Stimulated activated naive CD8-positive, alpha-beta T cell treated with anti-CD3 and anti-CD28 coated beads, Interleukin-15, amount 100 ng/mL, for 72 hours (primary cell): Measurements from ENCODE around the gene RAP1GAP2.

ENCODE experiments used
- ATAC-seq: fragments of 150-1000 bp; cut with Tn5 transposase; 2 replicates; pipeline ENCODE4 v1.10.0; 2021; ENCODE audit warnings: mild to moderate bottlenecking, moderate library complexity
- DNase-seq, 2 donors: peaks; one replicate each; pipeline ENCODE4 v3.0.0; 2021 to 2022
- H3K27ac Mint-ChIP-seq, 2 donors: one replicate each; pipeline ENCODE4 v1.8.0; 2022; ENCODE audit warnings: mild to moderate bottlenecking in 2 of 2, mixed read lengths in 2 of 2, moderate library complexity in 2 of 2
- H3K27me3 Mint-ChIP-seq: one replicate; pipeline ENCODE4 v1.8.0; 2022; ENCODE audit warnings: mixed read lengths
- H3K4me1 Mint-ChIP-seq: one replicate; pipeline ENCODE4 v1.8.0; 2022; ENCODE audit warnings: mild to moderate bottlenecking, mixed read lengths
- H3K4me3 Mint-ChIP-seq, 2 donors: one replicate each; pipeline ENCODE4 v1.8.0; 2022; ENCODE audit warnings: mild to moderate bottlenecking in 2 of 2, mixed read lengths in 2 of 2, moderate library complexity in 1 of 2
- H3K9me3 Mint-ChIP-seq, 2 donors: one replicate each; pipeline ENCODE4 v1.8.0; 2022; ENCODE audit warnings: mixed read lengths in 2 of 2

The RAP1GAP2 gene

GRCh38 chr17:3032258-3033247, 236.3 kb downstream of the RAP1GAP2 start:
- ATAC-seq (no peak), DNase-seq (no peak)
- Mint-ChIP-seq H3K27ac (no peak overlapping the region), H3K9me3 (no peaks in the 10 kb centered on the region), H3K4me3 (no peak overlapping the region), H3K4me1 (no peaks in the 10 kb centered on the region), H3K27me3 (no peaks in the 10 kb centered on the region)

DNA sequence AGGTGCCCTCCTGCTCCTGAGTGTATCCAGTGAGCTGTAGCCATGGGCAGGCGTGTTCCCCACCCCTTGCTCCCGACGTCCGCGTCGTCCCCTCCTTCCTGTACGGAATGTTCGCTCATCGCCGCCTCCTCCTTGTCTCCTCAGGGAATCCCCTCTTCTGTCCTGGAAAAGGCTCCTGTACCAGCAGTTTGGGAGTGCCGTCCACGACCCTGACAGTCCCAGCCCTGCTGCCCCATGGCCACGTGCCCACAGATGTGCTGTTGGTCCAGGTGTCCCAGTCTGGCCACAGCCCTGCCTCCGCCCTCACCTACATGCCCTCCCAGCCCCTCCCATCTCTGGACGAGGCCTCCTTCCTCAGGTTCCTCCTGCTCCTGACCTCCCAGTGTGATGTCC, 237.0 kb downstream of the RAP1GAP2 start:
- H3K27me3 Mint-ChIP-seq, result no peaks in the 10 kb centered on the region
- ATAC-seq (no peak), DNase-seq (no peak)
- H3K9me3 Mint-ChIP-seq, result no peaks in the 10 kb centered on the region
- H3K27ac Mint-ChIP-seq, result no peak overlapping the region
- no peaks in the 10 kb centered on the region for H3K4me1 Mint-ChIP-seq
- H3K4me3 Mint-ChIP-seq, result no peak overlapping the region

DNA sequence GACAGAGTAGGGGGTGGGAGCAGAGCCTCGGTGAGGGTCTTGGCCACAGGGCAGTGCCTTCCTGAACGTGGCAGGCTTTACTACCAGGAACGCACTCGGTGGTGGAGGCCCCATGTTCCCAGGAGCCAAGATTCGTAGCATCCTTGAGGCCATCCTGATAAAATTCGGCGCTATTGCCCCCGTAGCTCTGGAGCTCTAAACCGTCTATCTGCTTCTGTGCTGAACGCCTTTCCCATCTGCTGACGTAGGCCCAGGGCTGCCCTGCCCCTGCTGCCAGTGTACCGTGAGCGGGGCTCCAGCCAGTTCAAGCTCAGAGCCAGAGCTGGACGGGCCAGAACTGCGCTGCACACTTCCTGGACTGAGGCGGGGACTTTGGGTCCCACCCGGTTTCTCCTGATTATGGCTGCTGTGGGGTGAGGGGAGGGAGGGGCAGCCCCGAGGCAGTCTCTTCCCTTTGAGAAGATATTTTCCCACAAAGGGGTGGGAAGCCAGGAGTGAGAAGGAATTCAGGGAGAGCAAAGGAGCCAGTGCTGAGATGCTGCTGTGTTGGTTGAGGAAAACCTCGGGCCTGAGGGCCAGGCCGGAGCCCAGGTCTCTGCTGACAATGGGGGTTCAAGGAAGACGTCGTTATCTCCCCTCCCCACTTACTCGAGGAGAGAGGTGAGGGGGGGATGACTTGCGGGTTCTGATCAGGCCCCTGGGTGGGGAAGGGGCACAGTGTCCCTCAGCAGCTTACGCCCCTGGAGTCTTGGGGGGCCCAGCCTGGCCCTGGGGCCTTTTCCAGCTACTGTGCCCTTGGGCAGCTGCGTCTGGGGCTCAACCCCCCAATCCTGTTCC, 237.7 kb downstream of the RAP1GAP2 start:
- DNase-seq, result no peak
- H3K4me3 Mint-ChIP-seq, result no peak overlapping the region
- H3K9me3 Mint-ChIP-seq, result no peaks in the 10 kb centered on the region
- H3K27ac Mint-ChIP-seq, result no peak overlapping the region
- no peak for ATAC-seq
- H3K4me1 Mint-ChIP-seq, result no peaks in the 10 kb centered on the region
- peaks cover 4% of the 10 kb centered on the region for H3K27me3 Mint-ChIP-seq

- ATAC-seq, result no peak
- DNase-seq, result no peak
- Mint-ChIP-seq H3K9me3 (no peaks in the 10 kb centered on the region), H3K4me3 (no peak overlapping the region), H3K27me3 (peaks cover 8% of the 10 kb centered on the region), H3K4me1 (no peaks in the 10 kb centered on the region), H3K27ac (no peak overlapping the region)
Measured at GRCh38 chr17:3034578-3034920, 238.3 kb downstream of the RAP1GAP2 start.

DNA sequence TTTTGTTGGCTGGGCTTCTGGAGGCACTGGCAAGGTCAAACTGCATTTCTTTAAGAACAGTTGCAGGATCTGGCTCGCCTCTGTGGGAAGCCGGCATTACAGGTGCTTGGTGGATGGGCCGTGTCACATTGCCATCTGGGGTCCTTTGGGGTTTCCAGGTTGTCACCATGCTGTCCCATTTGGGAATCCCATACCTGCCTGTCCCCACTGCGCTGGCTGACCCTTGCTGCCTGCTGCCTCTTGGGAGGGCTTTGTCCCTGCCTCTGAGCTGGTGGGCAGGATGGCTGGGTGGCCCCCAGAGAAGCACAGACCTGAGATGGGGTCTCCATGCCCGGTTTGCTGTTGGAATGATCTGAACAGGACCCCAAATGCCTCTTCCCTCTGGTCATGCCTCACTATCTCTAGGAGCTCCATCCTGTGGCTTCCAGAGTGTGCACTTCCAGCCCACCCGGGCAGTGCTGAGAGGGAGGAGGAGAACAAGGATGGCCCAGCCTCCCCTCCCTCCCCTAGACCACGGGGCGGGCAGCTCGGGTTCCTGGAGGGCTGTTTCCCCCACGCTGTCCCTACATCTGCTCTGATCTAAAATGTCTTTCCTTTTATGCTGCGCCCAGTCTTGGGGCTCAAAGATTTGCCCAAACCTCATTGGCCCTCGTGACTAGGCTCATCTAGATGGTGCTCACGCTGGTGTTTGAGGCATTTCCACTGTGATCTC, 239.2 kb downstream of the RAP1GAP2 start:
- Mint-ChIP-seq H3K27ac (no peak overlapping the region), H3K4me3 (no peak overlapping the region), H3K4me1 (no peaks in the 10 kb centered on the region), H3K9me3 (no peaks in the 10 kb centered on the region), H3K27me3 (peaks cover 10% of the 10 kb centered on the region)
- ATAC-seq, result no peak
- DNase-seq, result no peak

- Mint-ChIP-seq H3K27me3 (peaks cover 16% of the 10 kb centered on the region), H3K9me3 (no peaks in the 10 kb centered on the region), H3K4me3 (no peak overlapping the region), H3K4me1 (no peaks in the 10 kb centered on the region), H3K27ac (no peak overlapping the region)
- DNase-seq (no peak), ATAC-seq (no peak)
Measured at GRCh38 chr17:3035968-3036280, 239.7 kb downstream of the RAP1GAP2 start.

DNA sequence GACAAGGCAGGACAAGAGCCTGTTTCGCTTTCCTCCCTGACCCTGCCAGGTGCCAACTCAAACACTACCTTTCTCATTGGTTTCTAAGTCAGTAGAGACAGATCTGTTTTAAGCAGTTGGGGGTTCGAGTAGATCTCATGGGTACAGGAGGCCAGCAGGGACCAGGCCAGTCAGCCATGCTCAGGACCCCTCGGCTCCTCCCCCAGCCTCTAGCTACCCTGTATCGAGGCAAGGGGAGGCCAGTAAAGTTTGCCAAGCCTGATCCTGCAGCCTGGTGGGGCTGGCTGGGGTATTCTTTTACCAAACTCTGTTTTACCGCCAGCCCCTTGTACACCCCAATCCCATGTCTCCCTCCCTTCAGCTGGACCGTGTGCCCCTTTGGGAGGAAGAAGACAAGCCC, 240.6 kb downstream of the RAP1GAP2 start:
- DNase-seq (no peak), ATAC-seq (no peak)
- Mint-ChIP-seq H3K27ac (no peak overlapping the region), H3K27me3 (peaks cover 24% of the 10 kb centered on the region), H3K9me3 (no peaks in the 10 kb centered on the region), H3K4me1 (no peaks in the 10 kb centered on the region), H3K4me3 (no peak overlapping the region)

GRCh38 chr17:3037259-3037658, 241.0 kb downstream of the RAP1GAP2 start:
- H3K27ac Mint-ChIP-seq, result no peak overlapping the region
- peaks cover 0 to 4% of the 10 kb centered on the region in 2 donors for H3K9me3 Mint-ChIP-seq
- no peaks in the 10 kb centered on the region for H3K4me1 Mint-ChIP-seq
- peaks cover 29% of the 10 kb centered on the region for H3K27me3 Mint-ChIP-seq
- H3K4me3 Mint-ChIP-seq, result no peak overlapping the region
- ATAC-seq (no peak), DNase-seq (no peak)

- peaks cover 33% of the 10 kb centered on the region for H3K27me3 Mint-ChIP-seq
- peaks cover 0 to 17% of the 10 kb centered on the region in 2 donors for H3K9me3 Mint-ChIP-seq
- no peak overlapping the region for H3K4me3 Mint-ChIP-seq
- H3K27ac Mint-ChIP-seq, result no peak overlapping the region
- DNase-seq (no peak), ATAC-seq (no peak)
- H3K4me1 Mint-ChIP-seq, result no peaks in the 10 kb centered on the region
Measured at GRCh38 chr17:3038941-3039340, 242.7 kb downstream of the RAP1GAP2 start.

DNA sequence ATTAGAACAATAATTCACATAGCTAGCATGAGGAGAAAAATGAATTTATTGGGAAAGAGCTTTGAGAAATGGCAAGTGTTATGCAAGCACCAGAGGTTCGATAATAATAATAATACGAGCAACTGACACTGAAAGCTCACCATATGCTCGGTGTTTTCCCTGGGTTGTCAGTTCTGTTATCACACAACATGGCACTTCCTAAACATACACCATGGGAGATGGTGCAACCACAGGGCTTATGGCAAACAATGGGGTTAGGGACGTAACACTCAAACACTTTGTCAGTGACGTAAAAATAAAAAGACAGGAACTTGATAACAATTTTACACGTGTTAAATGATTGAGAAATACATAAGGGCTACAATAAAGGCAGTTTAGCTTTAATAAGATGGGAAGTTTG, 243.5 kb downstream of the RAP1GAP2 start:
- peaks cover 5 to 25% of the 10 kb centered on the region in 2 donors for H3K9me3 Mint-ChIP-seq
- H3K27me3 Mint-ChIP-seq, result peaks cover 33% of the 10 kb centered on the region
- no peak overlapping the region for H3K4me3 Mint-ChIP-seq
- DNase-seq (no peak), ATAC-seq (peak; percentile 60)
- H3K27ac Mint-ChIP-seq, result no peak overlapping the region
- H3K4me1 Mint-ChIP-seq, result no peaks in the 10 kb centered on the region

- H3K27me3 Mint-ChIP-seq, result peaks cover 33% of the 10 kb centered on the region
- no peak overlapping the region for H3K4me3 Mint-ChIP-seq
- H3K27ac Mint-ChIP-seq, result no peak overlapping the region
- ATAC-seq, result no peak
- H3K4me1 Mint-ChIP-seq, result no peaks in the 10 kb centered on the region
- no peak for DNase-seq
- H3K9me3 Mint-ChIP-seq, result peaks cover 5 to 25% of the 10 kb centered on the region in 2 donors
Measured at GRCh38 chr17:3040882-3041281, 244.6 kb downstream of the RAP1GAP2 start.

DNA sequence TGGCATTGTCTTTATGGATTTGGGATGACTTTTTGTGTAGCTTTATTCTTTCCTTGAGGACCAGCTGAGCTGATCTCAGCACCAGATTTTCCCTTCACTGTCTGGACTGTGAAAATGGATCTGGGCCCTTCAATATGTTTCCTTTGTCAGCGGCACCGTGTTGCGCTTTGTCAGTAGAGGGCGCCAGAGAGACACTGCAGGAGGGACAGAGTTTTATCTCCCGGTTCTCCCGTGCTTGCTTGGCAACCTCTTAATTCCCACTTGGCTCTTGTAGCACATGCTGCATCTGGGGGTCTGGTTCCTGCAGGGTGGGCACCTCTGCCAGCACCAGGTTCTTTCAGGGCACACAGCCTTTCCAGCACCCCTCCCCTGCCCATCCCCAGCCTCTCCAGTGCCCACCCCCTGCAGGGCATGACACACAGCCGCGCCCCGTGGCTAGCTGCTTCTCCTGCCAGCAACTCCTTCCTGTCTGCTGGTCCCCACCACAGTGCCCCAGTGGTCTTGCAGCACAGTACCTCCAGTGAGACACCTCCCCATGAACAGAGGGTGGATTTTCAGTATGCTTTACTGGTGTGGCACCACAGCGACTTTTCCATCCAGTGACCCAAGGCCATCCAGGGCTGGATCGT, 247.6 kb downstream of the RAP1GAP2 start:
- no peak overlapping the region for H3K4me3 Mint-ChIP-seq
- H3K27ac Mint-ChIP-seq, result no peak overlapping the region
- peaks cover 7% of the 10 kb centered on the region for H3K4me1 Mint-ChIP-seq
- ATAC-seq (no peak), DNase-seq (no peak)
- peaks cover 31% of the 10 kb centered on the region for H3K27me3 Mint-ChIP-seq
- H3K9me3 Mint-ChIP-seq, result peaks cover 5 to 25% of the 10 kb centered on the region in 2 donors

GRCh38 chr17:3046753-3047152, 250.5 kb downstream of the RAP1GAP2 start:
- no peak for DNase-seq
- no peak for ATAC-seq
- Mint-ChIP-seq H3K27me3 (peaks cover 9% of the 10 kb centered on the region), H3K27ac (no peak overlapping the region), H3K9me3 (peaks cover 5 to 25% of the 10 kb centered on the region in 2 donors), H3K4me3 (no peak overlapping the region), H3K4me1 (peaks cover 17% of the 10 kb centered on the region)

DNA sequence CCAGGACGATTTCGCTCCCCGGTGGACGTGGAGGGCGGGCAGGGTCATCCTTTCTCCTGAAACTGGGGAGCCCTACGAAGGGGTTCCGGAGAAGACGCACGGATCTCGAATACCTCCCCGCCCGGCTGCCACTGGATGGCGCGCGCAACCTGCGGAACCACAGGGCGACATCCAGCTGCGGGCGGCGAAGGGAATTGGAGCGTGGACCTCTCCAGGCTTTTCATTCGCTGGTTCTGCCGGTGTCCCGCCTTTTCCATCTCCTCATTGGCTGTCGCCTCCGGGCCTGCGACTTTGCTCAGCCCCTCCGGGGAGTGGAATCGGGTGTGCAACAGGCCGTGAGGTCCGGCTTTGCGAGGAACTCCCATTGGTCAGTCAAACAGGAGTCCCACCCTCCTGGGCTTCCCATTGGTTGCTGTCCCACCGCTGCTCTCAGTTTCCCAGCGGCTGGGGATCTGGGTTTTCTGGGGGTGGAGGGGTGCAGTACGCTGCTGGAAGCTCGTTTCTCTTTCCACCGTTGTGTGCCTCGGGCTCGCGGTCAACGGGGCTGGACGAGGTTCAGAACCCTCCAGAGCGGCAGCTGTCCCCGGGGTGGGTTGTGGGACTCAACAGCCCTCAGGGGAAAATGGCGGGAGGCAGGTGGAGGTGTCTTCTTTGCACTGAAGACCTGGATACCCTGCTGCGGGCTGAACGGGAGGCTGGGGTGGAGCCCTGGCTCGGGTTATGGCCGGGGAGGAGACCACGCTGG, 252.7 kb downstream of the RAP1GAP2 start:
- peaks cover 17% of the 10 kb centered on the region for H3K4me1 Mint-ChIP-seq
- H3K27me3 Mint-ChIP-seq, result no peaks in the 10 kb centered on the region
- H3K9me3 Mint-ChIP-seq, result peaks cover 5 to 8% of the 10 kb centered on the region in 2 donors
- DNase-seq (peak; percentile 96 to 98), ATAC-seq (peak; percentile 99)
- H3K27ac Mint-ChIP-seq, result peak overlapping the region; percentile 88 to 96
- H3K4me3 Mint-ChIP-seq, result peak overlapping the region; percentile 95 to 99
